ENCODE data around the gene ADRA2C.
A peak's percentile ranks its signal among the peaks of the same experiment; 100 is the strongest.

The ADRA2C gene

GRCh38 chr4:3766036-3766784, at the start of gene ADRA2C:
TSS of gene ADRA2C (plus strand) at chr4:3766385. CDS start at chr4:3766607, 222 bp downstream.
- no peak for DNase-seq (ENCODE audit: low read depth)
- peak within 1 kb of the TSS; percentile 9; the same call in 1 of the 2 replicates for H3K4me3 ChIP-seq (ENCODE audit: low read depth, low read length)
- TF ChIP-seq CTCF (IDR thresholded peaks at IDR 0.05; ENCODE audit: control insufficient read depth, extremely low read depth, insufficient read depth): peak; percentile 35

GRCh38 chr4:3716631-3717235, 49.5 kb upstream of the ADRA2C start:
- TF ChIP-seq CTCF (IDR thresholded peaks at IDR 0.05; ENCODE audit: control insufficient read depth, extremely low read depth, insufficient read depth): no peak
- H3K4me3 ChIP-seq (ENCODE audit: low read depth, low read length): no peak overlapping the region
- DNase-seq (ENCODE audit: low read depth): no peak

- H3K4me3 ChIP-seq (ENCODE audit: low read depth, low read length): no peak overlapping the region
- DNase-seq (ENCODE audit: low read depth): no peak
- no peak for TF ChIP-seq CTCF (IDR thresholded peaks at IDR 0.05; ENCODE audit: control insufficient read depth, extremely low read depth, insufficient read depth)
These were observed 48.9 kb upstream of the ADRA2C start for GRCh38 chr4:3717241-3717640.

GRCh38 chr4:3718462-3718861, 47.7 kb upstream of the ADRA2C start:
- DNase-seq (ENCODE audit: low read depth): no peak
- H3K4me3 ChIP-seq (ENCODE audit: low read depth, low read length): no peak overlapping the region
- TF ChIP-seq CTCF (IDR thresholded peaks at IDR 0.05; ENCODE audit: control insufficient read depth, extremely low read depth, insufficient read depth): no peak

GRCh38 chr4:3719191-3719590, 47.0 kb upstream of the ADRA2C start:
- no peak for DNase-seq (ENCODE audit: low read depth)
- no peak for TF ChIP-seq CTCF (IDR thresholded peaks at IDR 0.05; ENCODE audit: control insufficient read depth, extremely low read depth, insufficient read depth)
- H3K4me3 ChIP-seq (ENCODE audit: low read depth, low read length): no peak overlapping the region

- DNase-seq (ENCODE audit: low read depth): no peak
- H3K4me3 ChIP-seq (ENCODE audit: low read depth, low read length): no peak overlapping the region
- TF ChIP-seq CTCF (IDR thresholded peaks at IDR 0.05; ENCODE audit: control insufficient read depth, extremely low read depth, insufficient read depth): no peak
These were observed 46.3 kb upstream of the ADRA2C start for GRCh38 chr4:3719836-3720235.

Data from LNCaP clone FGC (cell line).